H9 (cell line): ENCODE data around the gene IL1RN. TPM values are rescaled to one million over a fixed set of nuclear protein-coding genes. Genes with fewer than 3 reads are reported as not detected.

ENCODE experiments used
- DNase-seq: peaks from one replicate; pipeline ENCODE4 v3.0.0-alpha.2; 2017
- H2AFZ ChIP-seq: one replicate; pipeline ENCODE4 v1.6.1; 2013; ENCODE audit warnings: mild to moderate bottlenecking, low read length, control low read depth, moderate library complexity
- H2AK5ac ChIP-seq: 2 replicates; pipeline ENCODE4 v1.6.1; 2013; ENCODE audit warnings: low read length, control low read depth, mixed read lengths; ENCODE audit not compliant: insufficient read length
- H2BK120ac ChIP-seq: one replicate; pipeline ENCODE4 v1.6.1; 2013; ENCODE audit warnings: low read depth, mild to moderate bottlenecking, low read length, control low read depth, inconsistent platforms; ENCODE audit not compliant: poor library complexity, severe bottlenecking
- H2BK12ac ChIP-seq: 2 replicates; pipeline ENCODE4 v1.6.1; 2013; ENCODE audit warnings: low read length, control low read depth, mixed read lengths, low read depth; ENCODE audit not compliant: insufficient read length
- H2BK15ac ChIP-seq: 2 replicates; pipeline ENCODE4 v1.6.1; 2013; ENCODE audit warnings: low read depth, low read length, control low read depth
- H2BK20ac ChIP-seq: one replicate; pipeline ENCODE4 v1.6.1; 2013; ENCODE audit warnings: low read depth, mild to moderate bottlenecking, low read length, control low read depth, inconsistent platforms; ENCODE audit not compliant: poor library complexity, severe bottlenecking
- H2BK5ac ChIP-seq: 2 replicates; pipeline ENCODE4 v1.6.1; 2013; ENCODE audit warnings: low read length, control low read depth, mixed read lengths; ENCODE audit not compliant: insufficient read length
- H3K14ac ChIP-seq: 2 replicates; pipeline ENCODE4 v1.6.1; 2013; ENCODE audit warnings: low read length, control low read depth; ENCODE audit not compliant: insufficient read depth
- H3K18ac ChIP-seq: 2 replicates; pipeline ENCODE4 v1.6.1; 2013; ENCODE audit warnings: low read depth, mild to moderate bottlenecking, mixed read lengths, low read length, control low read depth; ENCODE audit not compliant: insufficient read length
- H3K23ac ChIP-seq: 2 replicates; pipeline ENCODE4 v1.6.1; 2013; ENCODE audit warnings: low read length, control low read depth, mixed read lengths, low read depth; ENCODE audit not compliant: insufficient read length
- H3K23me2 ChIP-seq: 2 replicates; pipeline ENCODE4 v1.6.1; 2013; ENCODE audit warnings: low read depth, mild to moderate bottlenecking, mixed read lengths, low read length, control low read depth; ENCODE audit not compliant: insufficient read length, poor library complexity, severe bottlenecking
- H3K27ac ChIP-seq: 2 replicates; pipeline ENCODE4 v1.5.1; 2013; ENCODE audit warnings: low read length, control low read depth, mixed read lengths, low read depth; ENCODE audit not compliant: insufficient read length
- H3K27me3 ChIP-seq: 2 replicates; pipeline ENCODE4 v1.6.1; 2013; ENCODE audit warnings: low read length, control low read depth, inconsistent platforms; ENCODE audit not compliant: insufficient read depth
- H3K4ac ChIP-seq: 2 replicates; pipeline ENCODE4 v1.6.1; 2013; ENCODE audit warnings: low read depth, mild to moderate bottlenecking, control low read depth, inconsistent platforms, low read length, moderate library complexity
- H3K4me1 ChIP-seq: 2 replicates; pipeline ENCODE4 v1.6.1; 2013; ENCODE audit warnings: low read length, control low read depth, inconsistent platforms; ENCODE audit not compliant: insufficient read depth
- H3K4me2 ChIP-seq: 2 replicates; pipeline ENCODE4 v1.6.1; 2013; ENCODE audit warnings: low read length, control low read depth, mixed read lengths; ENCODE audit not compliant: insufficient read length, insufficient read depth
- H3K56ac ChIP-seq: 2 replicates; pipeline ENCODE4 v1.6.1; 2013; ENCODE audit warnings: low read depth, mild to moderate bottlenecking, mixed read lengths, low read length, control low read depth; ENCODE audit not compliant: insufficient read length
- H3K79me1 ChIP-seq: 2 replicates; pipeline ENCODE4 v1.6.1; 2013; ENCODE audit warnings: low read depth, mild to moderate bottlenecking, moderate library complexity, low read length, control low read depth, inconsistent platforms; ENCODE audit not compliant: insufficient read depth, poor library complexity, severe bottlenecking
- H3K79me2 ChIP-seq: 2 replicates; pipeline ENCODE4 v1.6.1; 2013; ENCODE audit warnings: low read length, control low read depth, inconsistent platforms; ENCODE audit not compliant: insufficient read depth
- H3K9ac ChIP-seq: 2 replicates; pipeline ENCODE4 v1.6.1; 2013; ENCODE audit warnings: low read length, control low read depth, mixed read lengths; ENCODE audit not compliant: insufficient read length; ENCODE audit errors: extremely low read depth
- H3K9me3 ChIP-seq: one replicate; pipeline ENCODE4 v1.6.1; 2013; ENCODE audit warnings: low read depth, low read length, inconsistent platforms; ENCODE audit not compliant: control insufficient read depth
- H3T11ph ChIP-seq: one replicate; pipeline ENCODE4 v1.6.1; 2013; ENCODE audit warnings: mild to moderate bottlenecking, low read length, control low read depth, inconsistent platforms
- H4K20me1 ChIP-seq: one replicate; pipeline ENCODE4 v1.6.1; 2013; ENCODE audit not compliant: control insufficient read depth, insufficient read length, insufficient read depth
- H4K5ac ChIP-seq: 2 replicates; pipeline ENCODE4 v1.6.1; 2013; ENCODE audit warnings: low read depth, mild to moderate bottlenecking, mixed read lengths, low read length, control low read depth; ENCODE audit not compliant: insufficient read length
- H4K8ac ChIP-seq: replicated peaks from 2 replicates; pipeline ENCODE4 v1.6.1; 2013; ENCODE audit warnings: low read length, control low read depth, mixed read lengths, low read depth; ENCODE audit not compliant: insufficient read length
- H4K91ac ChIP-seq: 2 replicates; pipeline ENCODE4 v1.6.1; 2013; ENCODE audit warnings: low read depth, mild to moderate bottlenecking, moderate library complexity, mixed read lengths, low read length, control low read depth; ENCODE audit not compliant: insufficient read length
- H3K27ac Mint-ChIP-seq, 3 experiments: 2 replicates in 2 of 3; 3 replicates in 1 of 3; pipeline ENCODE4 v1.8.0; 2020 to 2021; ENCODE audit warnings: mixed read lengths in 3 of 3, mild to moderate bottlenecking in 1 of 3, moderate library complexity in 1 of 3
- H3K27me3 Mint-ChIP-seq: 2 replicates; pipeline ENCODE4 v1.8.0; 2021; ENCODE audit warnings: low read depth, mild to moderate bottlenecking, moderate library complexity, mixed read lengths
- H3K36me3 Mint-ChIP-seq, 3 experiments: 2 replicates in 2 of 3; 3 replicates in 1 of 3; pipeline ENCODE4 v1.8.0; 2020 to 2021; ENCODE audit warnings: low read depth in 3 of 3, mixed read lengths in 3 of 3; ENCODE audit not compliant: insufficient read depth in 1 of 3
- H3K4me1 Mint-ChIP-seq, 2 experiments: 2 replicates each; pipeline ENCODE4 v1.8.0; 2020; ENCODE audit warnings: mixed read lengths in 2 of 2
- H3K4me3 Mint-ChIP-seq, 2 experiments: 2 replicates in 1 of 2; 3 replicates in 1 of 2; pipeline ENCODE4 v1.8.0; 2020 to 2021; ENCODE audit warnings: mild to moderate bottlenecking in 2 of 2, mixed read lengths in 2 of 2, moderate library complexity in 1 of 2
- H3K9me3 Mint-ChIP-seq, 2 experiments: 2 replicates in 1 of 2; 3 replicates in 1 of 2; pipeline ENCODE4 v1.8.0; 2020; ENCODE audit warnings: mild to moderate bottlenecking in 2 of 2, mixed read lengths in 2 of 2, moderate library complexity in 1 of 2
- WGBS: extraction: QIAGEN DNeasy Blood & Tissue Kit; methylation state at CpG from one replicate; pipeline ENCODE4 v1.1.7; 2013; ENCODE audit warnings: missing lambda C conversion rate, low lambda C conversion rate, mixed read lengths; ENCODE audit not compliant: insufficient read length; ENCODE audit errors: extremely low coverage; 5-methylcytosine and 5-hydroxymethylcytosine counted together
- total RNA-seq: library from RNA; stranded (reverse); gene quantifications from 2 replicates; pipeline ENCODE4 v1.2.1, GENCODE V29; 2021
- TF ChIP-seq, protein P1 (sequence below): fragments of 200-600 bp; sonication (generic); conservative IDR thresholded peaks from 3 replicates; pipeline ENCODE4 v1.8.0; 2021; ENCODE audit warnings: antibody characterized with exemption, mild to moderate bottlenecking

Gene IL1RN
- total RNA-seq, 1 experiment from 2014 or later, result not detected

DNA sequence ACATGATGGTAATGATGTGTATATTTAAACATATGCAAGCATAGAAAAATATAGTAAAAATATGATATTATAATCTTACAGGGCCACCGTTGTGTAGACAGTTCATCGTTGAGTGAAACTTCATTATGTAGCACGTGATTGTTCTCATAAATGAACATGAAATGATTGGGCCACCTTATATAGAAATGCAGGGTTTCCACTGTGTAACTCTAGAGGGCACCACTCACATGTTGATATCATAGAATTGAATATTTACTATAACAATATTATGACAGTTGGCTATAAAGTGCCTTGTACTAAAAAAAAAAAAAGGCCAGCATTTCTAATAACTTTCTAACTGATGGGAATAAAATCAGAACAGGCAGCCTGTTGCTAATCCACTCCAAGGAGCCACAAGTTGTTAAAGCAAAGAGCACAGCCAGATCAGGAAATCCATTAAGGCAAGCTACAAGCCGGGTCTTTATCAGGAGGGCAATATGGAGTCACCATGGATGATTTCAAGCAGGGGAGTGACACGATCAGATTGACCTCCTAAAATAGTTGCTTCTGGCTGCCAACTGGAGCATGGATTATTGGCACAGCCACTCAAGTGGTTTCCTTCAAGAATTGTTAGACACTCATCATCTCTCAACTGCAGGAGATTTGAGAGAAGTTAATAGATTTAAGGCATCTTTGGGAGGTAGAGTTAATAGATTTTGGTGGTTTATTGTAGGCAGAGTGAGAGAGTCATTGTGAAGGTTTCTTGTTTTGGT, 43.0 kb upstream of the IL1RN start:
- WGBS, result no CpG with 5 or more reads among the region's 5 CpGs
- Mint-ChIP-seq H3K27me3 (peaks cover 30% of the 10 kb centered on the region), H3K9me3 (peaks cover 0 to 6% of the 10 kb centered on the region in 2 experiments; a peak in 1 of 5 replicates), H3K4me3 (no peak overlapping the region), H3K36me3 (no peaks in the 10 kb centered on the region), H3K27ac (no peak overlapping the region), H3K4me1 (peaks cover 5% of the 10 kb centered on the region in 2 experiments)
- H3K27ac ChIP-seq, result no peak overlapping the region
- TF ChIP-seq, protein P1, sequence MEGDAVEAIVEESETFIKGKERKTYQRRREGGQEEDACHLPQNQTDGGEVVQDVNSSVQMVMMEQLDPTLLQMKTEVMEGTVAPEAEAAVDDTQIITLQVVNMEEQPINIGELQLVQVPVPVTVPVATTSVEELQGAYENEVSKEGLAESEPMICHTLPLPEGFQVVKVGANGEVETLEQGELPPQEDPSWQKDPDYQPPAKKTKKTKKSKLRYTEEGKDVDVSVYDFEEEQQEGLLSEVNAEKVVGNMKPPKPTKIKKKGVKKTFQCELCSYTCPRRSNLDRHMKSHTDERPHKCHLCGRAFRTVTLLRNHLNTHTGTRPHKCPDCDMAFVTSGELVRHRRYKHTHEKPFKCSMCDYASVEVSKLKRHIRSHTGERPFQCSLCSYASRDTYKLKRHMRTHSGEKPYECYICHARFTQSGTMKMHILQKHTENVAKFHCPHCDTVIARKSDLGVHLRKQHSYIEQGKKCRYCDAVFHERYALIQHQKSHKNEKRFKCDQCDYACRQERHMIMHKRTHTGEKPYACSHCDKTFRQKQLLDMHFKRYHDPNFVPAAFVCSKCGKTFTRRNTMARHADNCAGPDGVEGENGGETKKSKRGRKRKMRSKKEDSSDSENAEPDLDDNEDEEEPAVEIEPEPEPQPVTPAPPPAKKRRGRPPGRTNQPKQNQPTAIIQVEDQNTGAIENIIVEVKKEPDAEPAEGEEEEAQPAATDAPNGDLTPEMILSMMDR, result peak; percentile 49
- H3K4me2 ChIP-seq, result no peak overlapping the region
- H3K27me3 ChIP-seq, result no peaks in the 10 kb centered on the region
- no peaks in the 10 kb centered on the region for H4K20me1 ChIP-seq
- no peak overlapping the region for H2BK5ac ChIP-seq
- no peak overlapping the region for H3K4ac ChIP-seq
- no peak for DNase-seq
- H2BK15ac ChIP-seq, result no peak overlapping the region
- no peak overlapping the region for H4K91ac ChIP-seq
- no peak overlapping the region for H2BK12ac ChIP-seq
- no peaks in the 10 kb centered on the region for H3K4me1 ChIP-seq
- H3K56ac ChIP-seq, result no peak overlapping the region
- H4K5ac ChIP-seq, result no peak overlapping the region
- no peak overlapping the region for H3T11ph ChIP-seq
- H3K9me3 ChIP-seq, result no peaks in the 10 kb centered on the region
- H2BK20ac ChIP-seq, result no peak overlapping the region
- no peaks in the 10 kb centered on the region for H3K79me2 ChIP-seq
- no peak overlapping the region for H2AK5ac ChIP-seq
- H3K79me1 ChIP-seq, result no peaks in the 10 kb centered on the region
- H3K23me2 ChIP-seq, result no peaks in the 10 kb centered on the region
- H3K14ac ChIP-seq, result no peak overlapping the region
- H3K18ac ChIP-seq, result no peak overlapping the region
- H4K8ac ChIP-seq, result no peak overlapping the region
- no peak overlapping the region for H3K23ac ChIP-seq
- H3K9ac ChIP-seq, result no peak overlapping the region
- H2BK120ac ChIP-seq, result no peak overlapping the region
- no peak overlapping the region for H2AFZ ChIP-seq
